HG03457 (cell line): Measurements from ENCODE around the gene PEMT.

Experiments
- ATAC-seq: cut with Tn5 transposase; IDR thresholded peaks from one replicate; pipeline ENCODE4 v1.9.1; 2021; ENCODE audit warnings: moderate number of reproducible peaks; ENCODE audit not compliant: unreplicated experiment

The PEMT gene

GRCh38 chr17:17515934-17516930 is 75.3 kb downstream of the PEMT start:
- no peak for ATAC-seq

- ATAC-seq: no peak
These were observed 76.2 kb downstream of the PEMT start for GRCh38 chr17:17514993-17515933.

GRCh38 chr17:17514361-17514992 is 77.0 kb downstream of the PEMT start:
- ATAC-seq: no peak

- no peak for ATAC-seq
These were observed 77.9 kb downstream of the PEMT start for GRCh38 chr17:17513626-17514025.

GRCh38 chr17:17512866-17513265 is 78.6 kb downstream of the PEMT start:
- ATAC-seq: no peak

- ATAC-seq: no peak
These were observed 79.3 kb downstream of the PEMT start for GRCh38 chr17:17511881-17512858.

GRCh38 chr17:17511293-17511741 is 80.2 kb downstream of the PEMT start:
- ATAC-seq: no peak

- ATAC-seq: no peak
These were observed 80.8 kb downstream of the PEMT start for GRCh38 chr17:17510456-17511292.

- no peak for ATAC-seq
These were observed 81.7 kb downstream of the PEMT start for GRCh38 chr17:17509601-17510425.

GRCh38 chr17:17508646-17509591 is 82.6 kb downstream of the PEMT start:
- no peak for ATAC-seq

GRCh38 chr17:17508019-17508535 is 83.4 kb downstream of the PEMT start:
- no peak for ATAC-seq

- ATAC-seq: no peak
These were observed 84.0 kb downstream of the PEMT start for GRCh38 chr17:17507465-17508011.

- ATAC-seq: no peak
These were observed 84.5 kb downstream of the PEMT start for GRCh38 chr17:17506893-17507464.

GRCh38 chr17:17506181-17506741 is 85.2 kb downstream of the PEMT start:
- ATAC-seq: no peak

GRCh38 chr17:17505610-17506171 is 85.8 kb downstream of the PEMT start:
- no peak for ATAC-seq
